ENCODE measurements around the gene LKAAEAR1.

Gene LKAAEAR1

GRCh38 chr20:64035066-64035932 lies 48.9 kb downstream of the LKAAEAR1 start:
- peak; percentile 44 for DNase-seq

- no peak for DNase-seq
Observed at GRCh38 chr20:64033981-64034493, 50.2 kb downstream of the LKAAEAR1 start.

Measured in CD4-positive, alpha-beta T cell treated with Interleukin-21 for 1 hour (primary cell).